Measurements from ENCODE around the gene RBM5. TPM values are rescaled to one million over a fixed set of nuclear protein-coding genes. Genes with fewer than 3 reads are reported as not detected.

The RBM5 gene
- total and polyA plus RNA-seq, 8 donors: 25.0 to 464 (median 256) TPM

GRCh38 chr3:50100386-50100785, 11.7 kb downstream of the RBM5 start:
- Histone ChIP-seq H3K27me3 (no peaks in the 10 kb centered on the region), H3K4me1 (peaks cover 0 to 5% (median under 1%) of the 10 kb centered on the region in 4 donors), H3K27ac (no peak overlapping the region), H3K9me3 (no peaks in the 10 kb centered on the region), H3K4me3 (no peak overlapping the region), H3K36me3 (peaks cover 96 to 100% (median 100%) of the 10 kb centered on the region in 4 donors)
- DNase-seq: no peak
- TF ChIP-seq POLR2AphosphoS5 (IDR thresholded peaks at IDR 0.05): no peak
- no peak for TF ChIP-seq EP300 (IDR thresholded peaks at IDR 0.05)
- TF ChIP-seq POLR2A (IDR thresholded peaks at IDR 0.05): no peak
- TF ChIP-seq CTCF (IDR thresholded peaks at IDR 0.05): no peak
- 84 to 93% (median 88%) methylated on average over 5 of the region's 5 CpGs for WGBS, 5 donors
- intact Hi-C loops (cut with DNase I; ENCODE audit: low total_unique reads): no loop called here

- Histone ChIP-seq H3K4me1 (no peaks in the 10 kb centered on the region), H3K4me3 (no peak overlapping the region), H3K27me3 (no peaks in the 10 kb centered on the region), H3K27ac (no peak overlapping the region), H3K36me3 (peaks cover 95 to 100% (median 100%) of the 10 kb centered on the region in 4 donors), H3K9me3 (no peaks in the 10 kb centered on the region)
- WGBS, 5 donors: 74 to 86% (median 76%) methylated on average over 4 of the region's 4 CpGs
- TF ChIP-seq POLR2AphosphoS5 (IDR thresholded peaks at IDR 0.05): no peak
- no peak for TF ChIP-seq EP300 (IDR thresholded peaks at IDR 0.05)
- TF ChIP-seq POLR2A (IDR thresholded peaks at IDR 0.05): no peak
- TF ChIP-seq CTCF (IDR thresholded peaks at IDR 0.05): no peak
- DNase-seq: no peak
- intact Hi-C loops (cut with DNase I; ENCODE audit: low total_unique reads): no loop called here
Measured at GRCh38 chr3:50100956-50101845, 12.5 kb downstream of the RBM5 start.

GRCh38 chr3:50102558-50102957, 13.8 kb downstream of the RBM5 start:
- Histone ChIP-seq H3K4me3 (no peak overlapping the region), H3K27ac (no peak overlapping the region), H3K4me1 (no peaks in the 10 kb centered on the region), H3K27me3 (no peaks in the 10 kb centered on the region), H3K9me3 (no peaks in the 10 kb centered on the region), H3K36me3 (peaks cover 95 to 100% (median 100%) of the 10 kb centered on the region in 4 donors)
- WGBS, 5 donors: 91 to 96% (median 93%) methylated on average over 7 of the region's 7 CpGs
- intact Hi-C loops (cut with DNase I; ENCODE audit: low total_unique reads): no loop called here
- TF ChIP-seq EP300 (IDR thresholded peaks at IDR 0.05) (no peak), POLR2A (IDR thresholded peaks at IDR 0.05) (no peak), CTCF (IDR thresholded peaks at IDR 0.05) (no peak), POLR2AphosphoS5 (IDR thresholded peaks at IDR 0.05) (no peak)
- no peak for DNase-seq

GRCh38 chr3:50111757-50112156, 23.0 kb downstream of the RBM5 start:
- H3K4me1 ChIP-seq: no peaks in the 10 kb centered on the region
- TF ChIP-seq POLR2AphosphoS5 (IDR thresholded peaks at IDR 0.05) (no peak), EP300 (IDR thresholded peaks at IDR 0.05) (no peak), CTCF (IDR thresholded peaks at IDR 0.05) (no peak), POLR2A (IDR thresholded peaks at IDR 0.05) (no peak)
- no peaks in the 10 kb centered on the region for H3K9me3 ChIP-seq
- H3K36me3 ChIP-seq: peaks cover 100% of the 10 kb centered on the region in 4 donors
- H3K27ac ChIP-seq: no peak overlapping the region
- H3K27me3 ChIP-seq: no peaks in the 10 kb centered on the region
- DNase-seq: no peak
- WGBS, 5 donors: 78 to 86% (median 84%) methylated on average over 5 of the region's 5 CpGs
- intact Hi-C loops (cut with DNase I; ENCODE audit: low total_unique reads): no loop called here
- no peak overlapping the region for H3K4me3 ChIP-seq
